ENCODE data around the gene KDM7A. TPM values are rescaled to one million over a fixed set of nuclear protein-coding genes. Genes with fewer than 3 reads are reported as not detected.

Gene KDM7A
- total and polyA plus RNA-seq, 9 of the 15 experiments (the other 6 are each of a cell fraction or from before 2014, with no cell fraction given), result 0.90 to 8.4 (median 7.0) TPM

- TF ChIP-seq, protein P1, sequence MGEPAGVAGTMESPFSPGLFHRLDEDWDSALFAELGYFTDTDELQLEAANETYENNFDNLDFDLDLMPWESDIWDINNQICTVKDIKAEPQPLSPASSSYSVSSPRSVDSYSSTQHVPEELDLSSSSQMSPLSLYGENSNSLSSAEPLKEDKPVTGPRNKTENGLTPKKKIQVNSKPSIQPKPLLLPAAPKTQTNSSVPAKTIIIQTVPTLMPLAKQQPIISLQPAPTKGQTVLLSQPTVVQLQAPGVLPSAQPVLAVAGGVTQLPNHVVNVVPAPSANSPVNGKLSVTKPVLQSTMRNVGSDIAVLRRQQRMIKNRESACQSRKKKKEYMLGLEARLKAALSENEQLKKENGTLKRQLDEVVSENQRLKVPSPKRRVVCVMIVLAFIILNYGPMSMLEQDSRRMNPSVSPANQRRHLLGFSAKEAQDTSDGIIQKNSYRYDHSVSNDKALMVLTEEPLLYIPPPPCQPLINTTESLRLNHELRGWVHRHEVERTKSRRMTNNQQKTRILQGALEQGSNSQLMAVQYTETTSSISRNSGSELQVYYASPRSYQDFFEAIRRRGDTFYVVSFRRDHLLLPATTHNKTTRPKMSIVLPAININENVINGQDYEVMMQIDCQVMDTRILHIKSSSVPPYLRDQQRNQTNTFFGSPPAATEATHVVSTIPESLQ (CRISPR knock-in tag; IDR thresholded peaks at IDR 0.05), result no peak
- TF ChIP-seq GABPA (tag; conservative IDR thresholded peaks at IDR 0.05; ENCODE audit: low read depth) (no peak), ZNF740 (CRISPR knock-in tag; IDR thresholded peaks at IDR 0.05) (peak; percentile 5; the same call in 1 of the 2 replicates), ZNF740 (tag; IDR thresholded peaks at IDR 0.05) (no peak), ZBTB7A (IDR thresholded peaks at IDR 0.05; ENCODE audit: borderline replicate concordance, control insufficient read depth, low read depth, low read length) (peak; percentile 25; the same call in 1 of the 2 replicates), HDAC1 (IDR thresholded peaks at IDR 0.05) (peak in 1 of 2 experiments; percentile 36; a peak in 1 of 4 replicates), PCBP1 (IDR thresholded peaks at IDR 0.05; ENCODE audit: low read depth, low read length, poor library complexity, severe bottlenecking) (peak; percentile 4), HIVEP1 (CRISPR knock-in tag; IDR thresholded peaks at IDR 0.05) (peak; percentile 59; the same call in 1 of the 2 replicates), DEAF1 (CRISPR knock-in tag; IDR thresholded peaks at IDR 0.05) (0 out of 2 replicates have a peak, but pooled peaks have one; percentile 5), ZNF143 (CRISPR knock-in tag; IDR thresholded peaks at IDR 0.05) (0 out of 2 replicates have a peak, but pooled peaks have one; percentile 33), ZSCAN32 (CRISPR knock-in tag; IDR thresholded peaks at IDR 0.05) (0 out of 2 replicates have a peak, but pooled peaks have one; percentile 17), CSDE1 (IDR thresholded peaks at IDR 0.05) (no peak), TAF7 (tag; IDR thresholded peaks at IDR 0.05) (0 out of 2 replicates have a peak, but pooled peaks have one; percentile 44), FOXK1 (CRISPR knock-in tag; IDR thresholded peaks at IDR 0.05; ENCODE audit: borderline replicate concordance) (0 out of 2 replicates have a peak, but pooled peaks have one; percentile 45)
- TF ChIP-seq, protein P2, sequence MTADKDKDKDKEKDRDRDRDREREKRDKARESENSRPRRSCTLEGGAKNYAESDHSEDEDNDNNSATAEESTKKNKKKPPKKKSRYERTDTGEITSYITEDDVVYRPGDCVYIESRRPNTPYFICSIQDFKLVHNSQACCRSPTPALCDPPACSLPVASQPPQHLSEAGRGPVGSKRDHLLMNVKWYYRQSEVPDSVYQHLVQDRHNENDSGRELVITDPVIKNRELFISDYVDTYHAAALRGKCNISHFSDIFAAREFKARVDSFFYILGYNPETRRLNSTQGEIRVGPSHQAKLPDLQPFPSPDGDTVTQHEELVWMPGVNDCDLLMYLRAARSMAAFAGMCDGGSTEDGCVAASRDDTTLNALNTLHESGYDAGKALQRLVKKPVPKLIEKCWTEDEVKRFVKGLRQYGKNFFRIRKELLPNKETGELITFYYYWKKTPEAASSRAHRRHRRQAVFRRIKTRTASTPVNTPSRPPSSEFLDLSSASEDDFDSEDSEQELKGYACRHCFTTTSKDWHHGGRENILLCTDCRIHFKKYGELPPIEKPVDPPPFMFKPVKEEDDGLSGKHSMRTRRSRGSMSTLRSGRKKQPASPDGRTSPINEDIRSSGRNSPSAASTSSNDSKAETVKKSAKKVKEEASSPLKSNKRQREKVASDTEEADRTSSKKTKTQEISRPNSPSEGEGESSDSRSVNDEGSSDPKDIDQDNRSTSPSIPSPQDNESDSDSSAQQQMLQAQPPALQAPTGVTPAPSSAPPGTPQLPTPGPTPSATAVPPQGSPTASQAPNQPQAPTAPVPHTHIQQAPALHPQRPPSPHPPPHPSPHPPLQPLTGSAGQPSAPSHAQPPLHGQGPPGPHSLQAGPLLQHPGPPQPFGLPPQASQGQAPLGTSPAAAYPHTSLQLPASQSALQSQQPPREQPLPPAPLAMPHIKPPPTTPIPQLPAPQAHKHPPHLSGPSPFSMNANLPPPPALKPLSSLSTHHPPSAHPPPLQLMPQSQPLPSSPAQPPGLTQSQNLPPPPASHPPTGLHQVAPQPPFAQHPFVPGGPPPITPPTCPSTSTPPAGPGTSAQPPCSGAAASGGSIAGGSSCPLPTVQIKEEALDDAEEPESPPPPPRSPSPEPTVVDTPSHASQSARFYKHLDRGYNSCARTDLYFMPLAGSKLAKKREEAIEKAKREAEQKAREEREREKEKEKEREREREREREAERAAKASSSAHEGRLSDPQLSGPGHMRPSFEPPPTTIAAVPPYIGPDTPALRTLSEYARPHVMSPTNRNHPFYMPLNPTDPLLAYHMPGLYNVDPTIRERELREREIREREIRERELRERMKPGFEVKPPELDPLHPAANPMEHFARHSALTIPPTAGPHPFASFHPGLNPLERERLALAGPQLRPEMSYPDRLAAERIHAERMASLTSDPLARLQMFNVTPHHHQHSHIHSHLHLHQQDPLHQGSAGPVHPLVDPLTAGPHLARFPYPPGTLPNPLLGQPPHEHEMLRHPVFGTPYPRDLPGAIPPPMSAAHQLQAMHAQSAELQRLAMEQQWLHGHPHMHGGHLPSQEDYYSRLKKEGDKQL (CRISPR knock-in tag; IDR thresholded peaks at IDR 0.05; ENCODE audit: borderline replicate concordance), result 0 out of 2 replicates have a peak, but pooled peaks have one; percentile 7
Observed at GRCh38 chr7:140062118-140062527, 114.7 kb downstream of the KDM7A start (continued).

Measured in K562 (cell line).